Osteoblast (primary cell): ENCODE measurements around the gene NPR3. TPM values are rescaled to one million over a fixed set of nuclear protein-coding genes. Genes with fewer than 3 reads are reported as not detected.
A peak's percentile ranks its signal among the peaks of the same experiment; 100 is the strongest.

Experiments used
- DNase-seq: peaks from one replicate; pipeline ENCODE4 v3.0.0; 2011; ENCODE audit warnings: low spot score, mixed read lengths; ENCODE audit not compliant: insufficient read length; ENCODE audit errors: missing footprints
- H2AFZ ChIP-seq: 2 replicates; pipeline ENCODE4 v1.6.0; 2011; ENCODE audit warnings: mild to moderate bottlenecking, low read length
- H3K27ac ChIP-seq: 2 replicates; pipeline ENCODE4 v1.5.1; 2011; ENCODE audit warnings: mild to moderate bottlenecking, low read depth, low read length, moderate library complexity
- H3K27me3 ChIP-seq: 2 replicates; pipeline ENCODE4 v1.6.0; 2012; ENCODE audit warnings: mild to moderate bottlenecking, control low read depth, inconsistent platforms, low read length, moderate library complexity; ENCODE audit not compliant: insufficient read depth
- H3K36me3 ChIP-seq: 2 replicates; pipeline ENCODE4 v1.5.1; 2011; ENCODE audit warnings: mild to moderate bottlenecking, low read length, control low read depth, moderate library complexity; ENCODE audit not compliant: insufficient read depth
- H3K4me1 ChIP-seq: 2 replicates; pipeline ENCODE4 v1.5.1; 2011; ENCODE audit warnings: mild to moderate bottlenecking, low read length, control low read depth, moderate library complexity; ENCODE audit not compliant: insufficient read depth
- H3K4me2 ChIP-seq: 2 replicates; pipeline ENCODE4 v1.6.0; 2011; ENCODE audit warnings: mild to moderate bottlenecking, low read length; ENCODE audit not compliant: insufficient read depth
- H3K4me3 ChIP-seq: fragments of 200-600 bp; sonication (generic); 3 replicates; pipeline ENCODE4 v1.5.1; 2012; ENCODE audit warnings: mild to moderate bottlenecking, low read length, inconsistent platforms; ENCODE audit not compliant: insufficient read depth
- H3K79me2 ChIP-seq: 2 replicates; pipeline ENCODE4 v1.6.0; 2012; ENCODE audit warnings: mild to moderate bottlenecking, low read length, control low read depth, inconsistent platforms; ENCODE audit not compliant: insufficient read depth
- H3K9me3 ChIP-seq: 2 replicates; pipeline ENCODE4 v1.5.1; 2011; ENCODE audit warnings: low read depth, low read length, control low read depth
- H4K20me1 ChIP-seq: 2 replicates; pipeline ENCODE4 v1.6.0; 2012; ENCODE audit warnings: mild to moderate bottlenecking, low read length, control low read depth; ENCODE audit not compliant: insufficient read depth
- total RNA-seq: library from RNA; depleted of rRNA; stranded (reverse); fragments of >200 nt; gene quantifications from 2 replicates; pipeline ENCODE4 v1.2.3, GENCODE V29; 2012
- TF ChIP-seq, protein P1 (sequence below): IDR thresholded peaks from 2 replicates; pipeline ENCODE4 v1.5.1; 2011; ENCODE audit warnings: mild to moderate bottlenecking, low read depth, low read length, moderate library complexity; ENCODE audit errors: extremely low read depth

NPR3 gene
- total RNA-seq, 1 donor, result 92.3 TPM

DNA sequence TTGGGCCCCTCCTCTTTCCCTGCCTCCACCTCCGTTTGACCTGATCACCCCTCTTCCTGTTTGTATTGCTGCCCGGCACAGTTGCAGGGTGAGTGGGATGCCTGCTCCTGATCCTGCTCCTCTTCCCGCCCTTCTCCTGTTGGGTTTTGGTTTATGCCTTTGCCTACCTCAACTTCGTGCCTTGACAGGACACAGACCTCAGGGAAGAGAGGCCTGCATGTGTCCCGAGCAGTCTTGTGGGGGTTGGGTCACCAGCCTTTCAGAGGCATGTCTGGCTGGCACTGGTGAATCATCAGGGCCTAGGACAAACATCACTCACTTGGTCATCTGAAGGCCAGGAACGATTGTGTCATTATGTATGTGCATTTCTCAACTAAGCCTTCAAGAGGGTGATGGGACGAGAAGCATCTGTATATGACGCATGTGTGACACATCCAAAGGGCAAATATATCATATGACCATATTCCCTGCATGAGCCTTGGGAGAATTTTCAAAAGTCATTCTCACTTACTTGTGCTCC, 56.9 kb downstream of the NPR3 start:
- H3K79me2 ChIP-seq, result peaks cover 61% of the 10 kb centered on the region
- peak overlapping the region; percentile 99 for H3K27ac ChIP-seq
- peak; percentile 90 for DNase-seq
- peaks cover 19% of the 10 kb centered on the region for H3K4me1 ChIP-seq
- H3K36me3 ChIP-seq, result peaks cover 20% of the 10 kb centered on the region
- H3K9me3 ChIP-seq, result no peaks in the 10 kb centered on the region
- H4K20me1 ChIP-seq, result no peaks in the 10 kb centered on the region
- TF ChIP-seq, protein P1, sequence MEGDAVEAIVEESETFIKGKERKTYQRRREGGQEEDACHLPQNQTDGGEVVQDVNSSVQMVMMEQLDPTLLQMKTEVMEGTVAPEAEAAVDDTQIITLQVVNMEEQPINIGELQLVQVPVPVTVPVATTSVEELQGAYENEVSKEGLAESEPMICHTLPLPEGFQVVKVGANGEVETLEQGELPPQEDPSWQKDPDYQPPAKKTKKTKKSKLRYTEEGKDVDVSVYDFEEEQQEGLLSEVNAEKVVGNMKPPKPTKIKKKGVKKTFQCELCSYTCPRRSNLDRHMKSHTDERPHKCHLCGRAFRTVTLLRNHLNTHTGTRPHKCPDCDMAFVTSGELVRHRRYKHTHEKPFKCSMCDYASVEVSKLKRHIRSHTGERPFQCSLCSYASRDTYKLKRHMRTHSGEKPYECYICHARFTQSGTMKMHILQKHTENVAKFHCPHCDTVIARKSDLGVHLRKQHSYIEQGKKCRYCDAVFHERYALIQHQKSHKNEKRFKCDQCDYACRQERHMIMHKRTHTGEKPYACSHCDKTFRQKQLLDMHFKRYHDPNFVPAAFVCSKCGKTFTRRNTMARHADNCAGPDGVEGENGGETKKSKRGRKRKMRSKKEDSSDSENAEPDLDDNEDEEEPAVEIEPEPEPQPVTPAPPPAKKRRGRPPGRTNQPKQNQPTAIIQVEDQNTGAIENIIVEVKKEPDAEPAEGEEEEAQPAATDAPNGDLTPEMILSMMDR, result no peak
- peak overlapping the region; percentile 42 for H3K4me2 ChIP-seq
- H3K4me3 ChIP-seq, result peak overlapping the region; percentile 15
- peak overlapping the region; percentile 6 for H2AFZ ChIP-seq
- no peaks in the 10 kb centered on the region for H3K27me3 ChIP-seq

DNA sequence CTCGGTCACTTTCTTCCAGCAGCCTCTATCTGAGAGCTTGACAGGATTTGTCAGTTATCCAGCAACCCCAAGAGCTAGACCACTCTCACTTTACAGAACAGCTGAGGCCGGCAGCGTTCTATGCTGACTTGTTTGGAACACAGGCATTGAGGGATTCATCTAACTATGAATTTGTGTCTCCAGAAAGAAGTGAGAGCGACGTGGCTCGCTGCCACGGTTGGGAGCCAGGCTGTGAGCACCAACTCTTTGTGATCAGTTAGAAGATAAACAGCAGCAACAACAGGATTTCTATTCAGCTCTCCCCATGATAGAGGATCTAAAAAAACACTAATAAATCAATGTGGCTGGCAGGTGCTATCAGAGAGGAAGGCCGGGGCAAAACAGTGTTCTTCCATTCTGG, 58.6 kb downstream of the NPR3 start:
- no peaks in the 10 kb centered on the region for H4K20me1 ChIP-seq
- peaks cover 50% of the 10 kb centered on the region for H3K79me2 ChIP-seq
- H3K36me3 ChIP-seq, result peaks cover 20% of the 10 kb centered on the region
- no peaks in the 10 kb centered on the region for H3K27me3 ChIP-seq
- peaks cover 19% of the 10 kb centered on the region for H3K4me1 ChIP-seq
- H3K4me3 ChIP-seq, result no peak overlapping the region
- DNase-seq, result no peak
- TF ChIP-seq, protein P1, result no peak
- H2AFZ ChIP-seq, result no peak overlapping the region
- no peaks in the 10 kb centered on the region for H3K9me3 ChIP-seq
- no peak overlapping the region for H3K4me2 ChIP-seq
- peak overlapping the region; percentile 99 for H3K27ac ChIP-seq

DNA sequence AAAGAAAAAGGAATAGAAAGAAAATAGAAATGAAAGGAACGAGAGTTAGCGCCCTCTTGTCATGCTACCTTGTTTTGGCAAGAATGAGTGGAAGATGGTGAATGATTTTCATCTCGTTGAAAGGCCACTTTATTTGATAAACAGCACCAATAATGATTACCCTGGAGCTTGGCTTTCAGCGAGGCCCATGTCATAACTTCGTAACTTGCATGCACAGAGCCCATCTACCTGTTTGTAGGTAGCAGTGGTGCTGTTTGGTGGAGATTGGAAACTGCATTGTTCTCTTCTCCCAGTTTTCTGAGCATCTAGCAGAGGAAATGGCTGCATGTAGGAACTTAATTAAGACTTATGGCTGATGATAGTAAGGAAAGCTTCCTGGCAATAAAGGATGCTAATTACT, 59.3 kb downstream of the NPR3 start:
- H3K9me3 ChIP-seq, result no peaks in the 10 kb centered on the region
- DNase-seq, result peak; percentile 17
- H4K20me1 ChIP-seq, result no peaks in the 10 kb centered on the region
- TF ChIP-seq, protein P1, result no peak
- H2AFZ ChIP-seq, result no peak overlapping the region
- no peak overlapping the region for H3K4me3 ChIP-seq
- peaks cover 44% of the 10 kb centered on the region for H3K79me2 ChIP-seq
- no peak overlapping the region for H3K27ac ChIP-seq
- peaks cover 19% of the 10 kb centered on the region for H3K4me1 ChIP-seq
- H3K36me3 ChIP-seq, result peaks cover 20% of the 10 kb centered on the region
- no peaks in the 10 kb centered on the region for H3K27me3 ChIP-seq
- H3K4me2 ChIP-seq, result no peak overlapping the region

DNA sequence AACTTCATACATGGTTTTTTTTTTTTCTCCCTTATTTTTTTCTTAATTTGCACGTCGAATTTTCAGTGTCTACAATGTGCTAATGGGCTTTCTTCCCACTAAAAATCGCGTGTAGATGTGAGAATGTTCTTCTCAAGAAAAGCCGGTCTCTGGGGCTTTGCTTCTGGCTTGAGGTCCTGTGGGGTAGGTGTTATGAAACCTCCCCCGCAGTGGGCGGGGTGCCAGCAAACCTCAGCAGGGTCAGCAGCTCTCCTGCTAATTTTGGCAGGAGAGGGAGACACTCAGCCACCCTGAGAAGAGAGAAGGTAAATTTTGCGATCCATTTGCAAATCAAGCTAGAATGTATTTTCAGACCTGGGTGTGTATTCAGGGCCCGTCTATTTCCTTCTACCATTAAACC, 59.9 kb downstream of the NPR3 start:
- Histone ChIP-seq H3K27me3 (no peaks in the 10 kb centered on the region), H3K4me2 (no peak overlapping the region), H3K79me2 (peaks cover 40% of the 10 kb centered on the region), H2AFZ (no peak overlapping the region), H3K4me3 (no peak overlapping the region), H3K9me3 (no peaks in the 10 kb centered on the region), H3K27ac (no peak overlapping the region), H4K20me1 (no peaks in the 10 kb centered on the region), H3K36me3 (peaks cover 20% of the 10 kb centered on the region), H3K4me1 (peaks cover 19% of the 10 kb centered on the region)
- no peak for DNase-seq
- TF ChIP-seq, protein P1, result no peak
